Measurements from ENCODE around the gene GRIFIN. TPM values are rescaled to one million over a fixed set of nuclear protein-coding genes. Genes with fewer than 3 reads are reported as not detected.

Gene GRIFIN, protein sequence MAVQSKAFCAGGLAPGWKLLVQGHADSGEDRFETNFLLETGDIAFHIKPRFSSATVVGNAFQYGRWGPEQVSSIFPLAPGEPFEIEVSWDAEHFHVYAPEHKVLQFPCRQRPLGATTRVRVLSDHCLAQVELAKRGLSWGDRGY
- total RNA-seq (2014; rRNA removed; shearing (Covaris generic)): not detected in 2 replicates
- polyA plus RNA-seq (2015; cell fraction: cytosol; rRNA removed): not detected in 2 replicates
- polyA plus RNA-seq (2015; cell fraction: nucleus; rRNA removed): not detected in 2 replicates

DNA sequence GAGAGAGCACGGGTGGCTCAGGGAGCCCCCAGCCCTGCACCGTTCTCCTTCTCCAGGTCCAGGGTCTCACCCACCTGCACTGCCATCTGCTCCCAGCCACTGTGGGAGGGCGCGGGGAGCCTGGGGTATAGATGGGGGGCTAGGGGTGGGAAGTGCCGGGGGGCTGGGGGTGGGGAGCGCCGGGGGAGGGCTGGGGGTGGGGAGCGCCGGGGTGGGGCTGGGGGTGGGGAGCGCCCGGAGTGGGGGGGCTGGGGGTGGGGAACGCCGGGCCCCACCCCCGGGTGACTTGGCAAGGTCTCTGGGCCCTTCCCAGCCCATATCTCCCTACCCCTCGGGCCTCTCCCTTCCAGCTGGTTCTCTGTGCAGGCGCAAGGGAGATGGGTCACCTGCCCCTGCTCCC, at the start of gene GRIFIN:
TSS of gene GRIFIN (minus strand) at position 101 of the 400 bp plus-strand sequence. CDS start at position 86, 15 bp downstream.
- in situ Hi-C loops (cut with HindIII; ENCODE audit: low pct_unique_long_range_greater_than_20kb, low sequenced_read_pairs): no loop called here
- no peak for DNase-seq (ENCODE audit: low read depth, low spot score)

DNA sequence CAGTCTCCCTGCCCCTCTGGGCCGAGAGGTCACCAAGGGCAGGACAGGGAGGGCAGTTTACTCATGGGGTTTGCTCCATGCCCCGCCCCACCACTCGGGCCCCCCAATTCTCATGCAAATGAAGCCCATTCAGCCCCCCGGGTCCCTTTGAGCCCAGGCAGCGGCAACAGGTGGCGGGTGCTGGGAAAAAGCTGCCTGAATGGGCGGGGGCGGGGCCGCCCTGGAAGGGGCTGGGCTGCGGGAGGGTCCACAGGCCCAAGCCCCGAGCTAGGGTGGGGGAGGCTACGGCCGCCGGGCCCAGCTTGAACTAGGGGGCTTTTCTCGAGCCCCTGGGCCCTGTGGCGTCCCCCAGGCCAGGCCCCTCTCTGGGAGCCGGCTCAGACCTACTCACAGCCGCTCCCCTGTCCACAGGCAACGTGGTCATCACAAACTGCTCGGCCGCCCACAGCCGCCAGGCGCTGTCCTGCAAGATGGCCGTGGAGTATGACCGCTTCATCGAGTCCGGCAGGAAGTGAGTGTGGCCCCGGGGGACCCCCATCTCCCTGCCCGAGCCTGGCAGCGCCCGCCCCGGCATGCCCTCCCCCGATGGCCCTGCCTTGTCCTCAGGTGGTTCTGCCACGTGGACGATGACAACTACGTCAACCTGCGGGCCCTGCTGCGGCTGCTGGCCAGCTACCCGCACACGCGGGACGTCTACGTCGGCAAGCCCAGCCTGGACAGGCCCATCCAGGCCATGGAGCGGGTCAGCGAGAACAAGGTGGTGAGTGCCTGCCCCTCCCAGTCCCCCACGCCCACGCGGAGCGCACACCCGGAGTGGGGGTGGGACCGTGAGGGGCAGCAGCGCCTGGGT, 48.8 kb upstream of the GRIFIN start:
- no peak for DNase-seq (ENCODE audit: low read depth, low spot score)
- in situ Hi-C loops (cut with HindIII; ENCODE audit: low pct_unique_long_range_greater_than_20kb, low sequenced_read_pairs): no loop called here

DNA sequence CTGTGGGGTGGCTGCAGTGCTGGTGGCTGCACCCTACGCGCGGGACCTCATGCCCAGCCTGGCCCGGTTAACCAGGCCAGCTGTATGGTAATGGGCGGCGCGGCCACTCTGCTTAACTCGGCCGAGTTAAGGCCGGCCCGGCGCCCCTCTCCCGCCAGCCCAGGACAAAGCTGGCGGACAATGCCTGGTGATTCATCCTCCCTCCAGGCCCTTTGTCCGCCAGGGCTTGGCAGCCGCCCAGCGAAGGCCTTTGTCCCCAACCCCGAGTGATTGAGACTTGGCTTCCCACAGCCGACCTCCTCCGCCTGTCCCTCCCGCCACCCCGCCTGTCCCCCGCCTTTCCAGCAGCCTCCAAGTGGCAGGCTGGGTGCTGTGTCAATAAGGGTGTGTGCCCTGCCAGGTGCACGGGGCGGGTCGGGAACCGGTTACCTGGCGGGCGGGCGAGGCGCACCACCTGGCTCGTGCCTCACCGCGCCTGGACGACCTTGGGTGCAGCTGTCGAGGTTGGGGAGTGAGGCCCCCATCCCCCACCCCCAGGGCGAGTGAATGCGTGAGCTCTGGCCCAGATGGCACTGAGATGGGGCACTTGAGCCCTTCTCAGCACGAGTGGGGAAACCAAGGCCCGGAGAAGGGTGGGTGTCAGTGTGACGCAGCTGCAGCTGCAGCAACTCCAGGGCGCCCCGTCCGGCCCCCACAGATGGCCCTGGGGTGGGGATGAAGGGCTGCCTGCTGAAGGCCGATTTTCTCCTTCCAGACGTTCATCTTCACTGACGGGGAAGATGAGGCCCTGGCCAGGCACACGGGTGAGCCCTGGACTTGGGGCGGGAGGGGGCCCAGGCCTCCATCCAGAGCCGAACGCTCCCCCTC, 48.0 kb upstream of the GRIFIN start:
- in situ Hi-C loops (cut with HindIII; ENCODE audit: low pct_unique_long_range_greater_than_20kb, low sequenced_read_pairs): no loop called here
- no peak for DNase-seq (ENCODE audit: low read depth, low spot score)

DNA sequence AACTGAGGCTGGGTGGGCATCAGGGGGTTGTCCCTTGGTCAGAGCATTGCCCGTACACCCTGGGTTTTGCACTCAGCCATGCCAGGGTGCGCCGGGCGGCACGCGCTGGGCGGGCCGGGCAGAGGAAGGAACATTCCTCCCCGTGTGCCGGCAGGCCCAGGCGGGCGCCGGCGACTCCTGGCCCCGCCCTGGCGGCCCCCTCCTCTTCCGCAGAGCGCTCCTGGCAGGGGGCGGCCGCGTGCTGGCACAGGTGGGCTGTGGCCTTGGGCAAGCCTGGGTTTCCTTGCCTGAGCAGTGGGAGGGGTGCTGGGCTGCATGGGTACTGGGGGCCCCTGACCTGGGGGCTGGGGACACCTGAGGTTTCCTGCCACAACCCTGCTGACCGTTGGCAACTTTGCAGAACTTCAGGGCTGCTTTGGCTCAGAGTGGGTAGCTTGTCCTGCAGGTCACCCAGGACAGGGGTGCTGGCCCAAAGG, 47.3 kb upstream of the GRIFIN start:
- no peak for DNase-seq (ENCODE audit: low read depth, low spot score)
- in situ Hi-C loops (cut with HindIII; ENCODE audit: low pct_unique_long_range_greater_than_20kb, low sequenced_read_pairs): no loop called here

DNA sequence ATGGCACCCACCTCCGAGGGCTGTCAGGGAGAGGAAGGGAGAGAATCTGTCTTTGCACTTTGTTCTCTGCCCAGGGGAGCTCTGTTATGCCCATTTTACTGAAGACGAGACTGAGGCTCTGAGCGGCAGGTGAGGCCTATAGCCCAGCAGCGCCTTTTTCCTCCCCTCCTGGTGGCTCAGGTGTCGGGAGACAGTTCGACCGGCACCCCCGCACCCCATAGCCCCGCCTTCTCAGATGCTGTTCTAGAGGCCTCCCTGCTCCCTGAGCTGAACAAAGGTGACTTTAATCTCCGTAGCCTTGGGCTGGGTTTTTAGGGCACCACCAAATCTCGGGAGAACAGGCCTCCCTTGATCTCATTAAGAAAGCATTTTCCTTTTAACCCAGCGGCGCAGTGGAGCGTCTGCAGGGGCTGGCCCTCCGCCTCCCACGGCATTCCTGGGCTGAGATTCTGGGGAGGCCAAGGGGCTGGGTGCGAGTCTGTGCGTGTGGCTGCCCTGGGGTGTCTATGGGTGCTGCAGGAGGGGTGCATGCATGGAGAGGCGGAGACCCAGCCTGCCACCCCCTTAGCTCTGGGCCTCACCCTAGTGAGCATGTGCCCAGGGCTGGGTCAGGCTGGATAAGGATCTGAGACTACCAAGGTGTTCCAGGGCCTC, 46.7 kb upstream of the GRIFIN start:
- peak; percentile 44 for DNase-seq (ENCODE audit: low read depth, low spot score)
- in situ Hi-C loops (cut with HindIII; ENCODE audit: low pct_unique_long_range_greater_than_20kb, low sequenced_read_pairs): no loop called here

DNA sequence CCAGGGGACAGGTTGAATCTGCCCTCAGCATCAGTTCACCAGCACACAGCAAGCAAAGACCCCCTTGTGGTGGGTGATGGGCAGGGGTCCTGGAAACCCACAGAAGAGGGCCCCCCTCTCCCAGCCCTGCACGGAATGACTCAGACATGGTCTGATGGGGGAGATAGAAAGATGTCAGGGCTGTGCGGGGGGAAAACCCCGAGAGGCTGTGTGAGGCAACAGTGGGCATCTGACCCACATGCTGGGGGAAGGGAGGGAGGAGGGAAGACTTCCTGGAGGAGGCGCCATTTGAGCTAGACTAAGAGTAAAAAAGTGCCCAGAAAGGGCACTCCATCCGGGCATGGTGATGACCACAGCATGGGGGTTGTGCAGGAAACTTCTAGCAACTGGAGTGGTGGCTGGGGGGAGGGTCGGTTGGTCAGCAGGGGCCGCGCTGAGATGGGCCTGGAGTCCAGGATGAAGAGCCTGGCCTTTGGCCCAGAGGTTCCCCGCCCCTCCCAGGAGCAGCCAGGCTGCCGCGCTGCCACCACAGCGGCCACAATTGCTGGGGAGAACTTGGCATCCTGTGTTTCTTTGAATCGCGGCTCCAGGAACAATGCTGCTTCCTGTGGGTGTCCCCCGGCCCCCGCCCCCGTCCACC, 45.9 kb upstream of the GRIFIN start:
- in situ Hi-C loops (cut with HindIII; ENCODE audit: low pct_unique_long_range_greater_than_20kb, low sequenced_read_pairs): no loop called here
- DNase-seq (ENCODE audit: low read depth, low spot score): no peak

DNA sequence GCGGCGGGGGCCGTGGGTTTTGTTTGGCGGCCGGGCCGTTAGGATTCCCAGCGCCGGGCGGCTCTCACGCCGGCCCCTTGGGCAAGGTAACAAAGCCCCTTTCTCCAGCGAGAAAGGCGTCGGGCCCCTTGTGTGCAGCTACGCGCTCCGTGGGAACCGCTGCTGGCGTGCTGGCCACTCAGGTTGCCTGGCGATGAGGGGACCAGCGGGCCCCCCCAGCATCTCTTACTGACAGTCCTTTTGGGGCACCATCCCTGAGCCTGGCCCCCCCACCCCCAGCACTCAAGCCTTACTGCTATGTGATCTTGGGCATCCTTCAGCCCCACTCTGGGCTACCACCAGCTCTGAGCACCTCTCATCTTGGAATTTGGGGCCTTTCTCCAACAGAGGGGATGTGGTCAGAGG, 45.1 kb upstream of the GRIFIN start:
- in situ Hi-C loops (cut with HindIII; ENCODE audit: low pct_unique_long_range_greater_than_20kb, low sequenced_read_pairs): no loop called here
- no peak for DNase-seq (ENCODE audit: low read depth, low spot score)

DNA sequence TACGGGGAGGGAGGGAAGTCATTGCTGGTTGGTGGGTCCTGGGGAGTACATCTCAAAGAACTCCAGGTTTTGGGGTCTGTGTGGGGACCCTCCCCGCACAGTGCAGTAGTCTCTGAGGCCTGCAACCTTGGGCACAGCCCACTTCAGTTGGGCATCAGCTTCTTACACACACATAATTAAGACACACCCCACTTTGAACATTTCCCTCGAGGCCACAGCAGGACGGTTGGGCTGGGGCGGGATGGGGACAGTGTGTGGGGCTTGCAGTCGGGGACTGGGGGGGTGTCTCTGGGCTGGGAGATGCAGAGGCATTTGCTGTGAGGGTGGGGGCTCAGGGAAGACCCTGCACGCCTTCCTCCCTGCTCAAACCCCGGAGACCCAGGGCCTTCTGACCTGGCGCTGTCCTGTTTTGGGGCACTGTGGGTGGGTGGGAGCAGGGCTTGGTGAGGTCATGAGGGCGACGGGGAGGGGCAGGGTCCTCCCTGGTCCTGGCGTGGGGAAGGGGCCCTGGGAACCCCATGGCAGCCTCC, 44.6 kb upstream of the GRIFIN start:
- no peak for DNase-seq (ENCODE audit: low read depth, low spot score)

DNA sequence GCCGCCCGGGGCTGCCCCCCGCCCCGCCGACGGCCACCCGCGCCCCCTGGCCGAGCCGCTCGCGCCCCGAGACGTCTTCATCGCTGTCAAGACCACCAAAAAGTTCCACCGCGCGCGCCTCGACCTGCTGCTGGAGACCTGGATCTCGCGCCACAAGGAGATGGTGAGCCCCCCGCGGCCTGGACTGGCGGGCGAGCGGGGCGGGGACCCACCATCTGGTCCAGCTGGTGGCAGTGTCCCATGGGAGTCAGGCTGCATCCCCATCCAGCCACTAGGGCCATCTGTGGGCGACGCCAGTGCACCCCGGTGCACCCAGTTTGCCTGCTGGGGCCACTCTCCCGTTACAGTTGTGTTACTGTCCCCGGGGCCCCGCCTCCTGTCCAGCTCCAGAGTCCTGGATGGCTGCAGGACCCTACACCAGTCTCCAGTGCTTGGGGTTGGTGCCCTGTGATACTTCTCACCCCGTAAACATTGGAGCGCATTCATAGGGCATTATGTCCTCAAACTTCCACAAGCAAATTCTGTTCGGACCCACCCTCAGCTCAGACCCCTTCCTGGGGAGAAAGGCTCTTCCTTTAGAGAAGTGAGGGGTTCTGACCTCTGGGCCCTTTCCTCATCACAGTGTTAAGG, 44.0 kb upstream of the GRIFIN start:
- peak; percentile 41 for DNase-seq (ENCODE audit: low read depth, low spot score)
- in situ Hi-C loops (cut with HindIII; ENCODE audit: low pct_unique_long_range_greater_than_20kb, low sequenced_read_pairs): no loop called here

More for the DNA sequence above, 44.6 kb upstream of the GRIFIN start:
- in situ Hi-C loops (cut with HindIII; ENCODE audit: low pct_unique_long_range_greater_than_20kb, low sequenced_read_pairs): no loop called here

DNA sequence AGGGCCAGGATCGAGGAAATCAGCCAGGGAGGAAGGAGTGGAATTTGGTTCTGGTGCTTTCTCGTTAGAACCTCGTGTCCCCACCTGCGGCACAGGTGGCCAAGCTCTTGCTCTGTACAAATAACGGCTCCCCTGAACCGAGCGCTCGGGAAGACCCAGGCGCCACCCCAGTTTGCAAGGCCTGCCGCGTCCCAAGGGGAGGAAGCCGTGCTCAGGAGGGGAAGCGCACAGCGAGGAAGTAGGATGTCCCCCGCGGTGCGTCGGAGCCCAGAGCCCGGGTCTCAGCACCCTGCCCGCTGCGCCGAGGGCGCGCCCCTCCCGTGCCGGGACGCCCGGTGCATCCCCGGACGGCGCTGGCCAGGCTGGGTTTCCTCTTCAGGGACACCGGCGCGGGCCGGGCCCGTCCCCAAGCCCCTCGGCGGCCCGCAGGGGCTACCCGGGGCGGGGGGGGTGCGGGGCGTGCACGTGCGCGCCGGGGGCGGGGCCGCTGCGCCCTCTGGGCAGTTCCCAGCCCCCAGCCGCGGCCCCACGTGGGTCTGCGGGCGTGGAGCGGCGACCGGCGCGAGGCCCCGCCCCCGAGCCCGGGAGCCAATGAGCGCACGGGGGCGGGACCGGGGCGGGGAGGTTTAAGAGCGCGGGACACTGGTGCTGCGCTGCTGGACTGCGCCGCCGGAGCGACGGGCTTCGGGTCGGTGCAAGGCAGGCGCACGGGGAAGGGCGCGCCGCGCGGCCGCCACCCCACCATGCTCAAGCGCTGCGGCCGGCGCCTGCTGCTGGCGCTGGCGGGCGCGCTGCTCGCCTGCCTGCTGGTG, 43.1 kb upstream of the GRIFIN start, which contains the start of gene LFNG:
TSS of gene LFNG (plus strand) at position 656 of the 812 bp plus-strand sequence. CDS start at position 744, 88 bp downstream.
- in situ Hi-C loops (cut with HindIII; ENCODE audit: low pct_unique_long_range_greater_than_20kb, low sequenced_read_pairs): no loop called here
- peak; percentile 91 for DNase-seq (ENCODE audit: low read depth, low spot score)

DNA sequence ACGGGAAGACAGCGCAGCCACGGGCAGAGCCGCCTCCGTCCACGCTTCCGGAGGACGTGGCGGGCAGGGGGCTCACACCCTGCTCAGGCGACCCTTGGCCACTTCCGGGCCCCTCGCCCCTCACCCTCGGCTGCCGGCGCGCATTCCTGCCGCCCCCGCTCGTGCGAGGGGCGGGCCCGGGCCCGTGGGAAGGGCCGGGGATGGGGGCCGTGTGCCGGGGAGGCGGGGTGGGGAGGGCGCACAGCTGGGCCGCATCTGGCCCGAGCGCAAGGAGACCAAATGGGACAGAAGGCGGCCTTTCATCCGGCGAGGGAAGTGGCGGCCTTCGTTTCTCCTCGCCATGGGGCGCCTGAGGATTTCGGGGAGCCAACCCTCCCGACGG, 42.5 kb upstream of the GRIFIN start:
- in situ Hi-C loops (cut with HindIII; ENCODE audit: low pct_unique_long_range_greater_than_20kb, low sequenced_read_pairs): no loop called here
- DNase-seq (ENCODE audit: low read depth, low spot score): no peak

DNA sequence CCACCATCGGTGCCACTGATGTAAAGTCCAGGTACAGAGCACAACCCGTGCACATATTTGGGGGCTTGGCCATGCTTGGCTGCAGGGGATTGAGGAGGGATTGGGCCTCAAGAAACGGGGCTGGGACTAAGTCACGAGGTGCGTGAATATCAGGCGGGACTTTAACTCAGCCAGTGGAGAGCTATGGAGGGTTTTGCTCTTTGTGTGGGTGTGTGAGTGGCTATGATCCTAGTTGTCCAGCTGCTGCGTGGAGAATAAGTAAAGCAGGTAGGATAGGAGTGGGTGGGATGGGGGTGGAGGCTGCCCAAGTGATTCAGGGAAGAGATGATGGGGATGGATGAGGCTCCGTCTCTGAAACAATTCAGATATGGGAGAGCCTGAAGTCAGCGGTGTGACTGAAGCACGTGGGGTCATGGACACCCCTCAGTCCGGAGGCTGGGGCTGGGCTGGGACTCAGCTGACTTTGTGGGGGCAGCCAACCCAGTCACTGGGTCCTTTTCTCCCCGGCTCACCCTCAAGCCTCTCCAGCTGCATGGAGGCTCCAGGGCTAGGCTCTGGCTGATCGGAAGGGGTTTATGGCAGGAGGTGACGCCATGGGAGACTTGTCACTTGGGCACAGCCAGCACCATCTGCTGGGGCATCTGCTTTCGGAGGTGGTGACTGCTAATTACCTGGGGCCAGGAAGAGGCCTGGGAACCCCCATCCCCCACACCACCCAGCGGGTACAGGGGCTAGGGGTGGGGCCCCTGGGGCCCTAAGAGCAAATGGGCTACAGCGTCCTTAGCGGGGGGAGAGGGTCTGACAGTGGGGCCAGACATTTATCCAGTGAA, 41.7 kb upstream of the GRIFIN start:
- in situ Hi-C loops (cut with HindIII; ENCODE audit: low pct_unique_long_range_greater_than_20kb, low sequenced_read_pairs): no loop called here
- no peak for DNase-seq (ENCODE audit: low read depth, low spot score)

DNA sequence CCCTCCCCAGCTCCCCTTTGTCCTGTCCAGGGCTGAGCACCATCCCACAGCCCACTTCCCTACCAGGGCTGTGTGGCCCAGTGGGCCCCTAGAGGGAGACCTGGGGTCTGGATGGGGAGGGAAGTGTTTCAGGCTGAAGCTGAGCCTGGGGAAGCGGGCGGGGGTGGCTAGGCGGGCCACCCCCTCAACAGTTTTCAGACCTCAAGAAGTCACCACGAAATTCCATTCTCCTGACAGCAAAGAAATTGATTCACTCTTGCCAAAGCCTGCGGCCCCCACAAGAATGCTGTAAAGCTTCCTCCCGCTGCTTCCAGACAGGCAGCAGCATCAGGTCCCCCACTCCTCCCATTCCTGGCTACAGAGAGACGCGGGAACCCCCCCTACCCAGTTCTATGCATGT, 40.8 kb upstream of the GRIFIN start:
- in situ Hi-C loops (cut with HindIII; ENCODE audit: low pct_unique_long_range_greater_than_20kb, low sequenced_read_pairs): no loop called here
- no peak for DNase-seq (ENCODE audit: low read depth, low spot score)

DNA sequence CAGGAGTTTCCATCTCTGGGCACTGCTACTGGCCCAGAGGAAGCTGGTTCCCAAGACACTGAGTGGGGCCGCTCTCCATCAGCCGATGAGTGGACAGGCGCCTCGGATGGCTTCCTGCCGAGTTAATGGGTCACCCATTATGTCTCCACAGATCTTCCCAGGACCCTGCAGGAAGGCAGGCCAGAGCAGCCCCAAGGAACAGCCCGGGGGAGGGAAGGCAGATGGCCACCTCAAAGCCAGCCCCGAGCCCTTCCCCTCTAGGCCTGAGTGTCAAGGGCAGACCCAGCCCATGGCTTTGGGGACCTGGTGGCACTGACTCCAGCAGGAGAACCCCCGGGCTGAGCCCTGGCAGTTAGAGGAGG, 40.0 kb upstream of the GRIFIN start:
- in situ Hi-C loops (cut with HindIII; ENCODE audit: low pct_unique_long_range_greater_than_20kb, low sequenced_read_pairs): no loop called here

More for the DNA sequence above, 40.0 kb upstream of the GRIFIN start:
- no peak for DNase-seq (ENCODE audit: low read depth, low spot score)
